Prostate gland (tissue), 2 donors: ENCODE data around the gene MAN2A2.

Experiments
- POLR2A ChIP-seq: fragments of 450-650 bp; IDR thresholded peaks from one replicate; pipeline ENCODE4 v1.6.1; 2016; ENCODE audit warnings: antibody characterized with exemption, mild to moderate bottlenecking
- POLR2AphosphoS5 ChIP-seq: sonication (generic); formaldehyde crosslinking; IDR thresholded peaks from one replicate; pipeline ENCODE4 v1.6.1; 2017; ENCODE audit warnings: antibody characterized with exemption
- TF ChIP-seq, protein P1 (sequence below), 4 experiments: fragments of 200-600 bp in 2 of 4; fragments of 450-650 bp in 2 of 4; sonication (generic) in 2 of 4; IDR thresholded peaks; 1 replicate in 3 of 4; 2 replicates in 1 of 4; pipeline ENCODE4 v1.5.1; 2016 to 2019; ENCODE audit warnings: antibody characterized with exemption in 4 of 4, mild to moderate bottlenecking in 2 of 4, moderate library complexity in 2 of 4

DNA sequence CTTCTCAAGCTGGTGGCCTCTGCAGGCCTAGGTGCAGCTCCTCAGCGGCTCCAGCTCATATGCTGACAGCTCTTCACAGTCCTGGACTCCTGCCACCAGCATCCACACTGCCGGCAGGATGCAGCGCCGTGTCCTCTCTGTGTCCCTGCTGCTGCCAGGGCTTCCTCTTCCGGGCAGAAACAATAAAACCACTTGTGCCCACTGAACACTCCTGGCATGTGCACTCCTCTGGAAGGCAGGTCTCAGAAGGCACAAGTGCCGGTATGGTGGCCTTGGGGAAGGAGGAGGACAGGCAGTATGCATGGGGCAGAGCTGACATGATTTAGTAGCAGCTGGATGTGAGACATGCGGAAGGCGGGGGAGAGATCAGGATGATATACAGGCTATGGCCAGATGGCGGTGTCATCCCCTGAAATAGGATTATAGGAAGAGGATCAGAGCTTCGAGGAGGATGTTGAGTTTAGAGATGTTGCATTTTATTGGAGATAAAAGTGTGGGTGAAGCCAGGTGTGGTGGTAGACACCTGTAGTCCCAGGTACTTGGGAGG, 7.5 kb upstream of the MAN2A2 start:
- TF ChIP-seq, protein P1, sequence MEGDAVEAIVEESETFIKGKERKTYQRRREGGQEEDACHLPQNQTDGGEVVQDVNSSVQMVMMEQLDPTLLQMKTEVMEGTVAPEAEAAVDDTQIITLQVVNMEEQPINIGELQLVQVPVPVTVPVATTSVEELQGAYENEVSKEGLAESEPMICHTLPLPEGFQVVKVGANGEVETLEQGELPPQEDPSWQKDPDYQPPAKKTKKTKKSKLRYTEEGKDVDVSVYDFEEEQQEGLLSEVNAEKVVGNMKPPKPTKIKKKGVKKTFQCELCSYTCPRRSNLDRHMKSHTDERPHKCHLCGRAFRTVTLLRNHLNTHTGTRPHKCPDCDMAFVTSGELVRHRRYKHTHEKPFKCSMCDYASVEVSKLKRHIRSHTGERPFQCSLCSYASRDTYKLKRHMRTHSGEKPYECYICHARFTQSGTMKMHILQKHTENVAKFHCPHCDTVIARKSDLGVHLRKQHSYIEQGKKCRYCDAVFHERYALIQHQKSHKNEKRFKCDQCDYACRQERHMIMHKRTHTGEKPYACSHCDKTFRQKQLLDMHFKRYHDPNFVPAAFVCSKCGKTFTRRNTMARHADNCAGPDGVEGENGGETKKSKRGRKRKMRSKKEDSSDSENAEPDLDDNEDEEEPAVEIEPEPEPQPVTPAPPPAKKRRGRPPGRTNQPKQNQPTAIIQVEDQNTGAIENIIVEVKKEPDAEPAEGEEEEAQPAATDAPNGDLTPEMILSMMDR (IDR thresholded peaks at IDR 0.05) = no peak
- TF ChIP-seq POLR2AphosphoS5 (no peak), POLR2A (no peak)
